ENCODE measurements around the gene ENOPH1.

DNA sequence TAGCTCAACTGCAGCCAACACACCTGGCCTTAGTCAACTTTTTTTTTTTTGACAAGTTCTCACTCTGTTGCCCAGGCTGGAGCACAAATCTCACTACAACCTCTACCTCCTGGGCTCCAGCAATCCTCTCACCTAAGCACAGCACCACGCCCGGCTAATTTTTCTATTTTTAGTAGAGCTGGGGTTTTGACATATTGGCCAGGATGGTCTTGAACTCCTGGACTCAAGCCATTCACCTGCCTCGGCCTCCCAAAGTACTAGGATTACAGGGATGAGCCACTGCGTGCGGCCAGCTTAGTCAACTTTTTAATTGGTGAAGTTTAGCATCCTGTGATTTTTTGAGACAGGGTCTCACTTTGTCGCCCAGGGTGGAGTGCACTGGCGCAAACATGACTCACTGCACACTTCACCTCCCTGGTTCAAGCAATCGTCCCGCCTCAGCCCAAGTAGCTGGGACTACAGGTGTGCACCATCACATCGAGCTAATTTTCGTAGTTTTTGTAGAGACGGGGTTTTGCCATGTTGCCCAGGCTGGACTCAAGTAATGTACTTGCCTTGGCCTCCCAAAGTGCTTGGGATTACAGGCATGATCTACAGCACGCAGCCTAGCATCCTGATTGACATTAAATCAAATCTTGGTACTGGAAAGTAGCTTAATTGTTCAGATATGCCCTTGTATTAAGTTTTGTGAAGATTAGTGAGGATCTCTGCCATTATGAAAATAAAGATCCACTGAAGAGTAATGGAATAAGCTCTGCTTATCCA lies 8.4 kb upstream of the ENOPH1 start:
- TF ChIP-seq POLR2A (IDR thresholded peaks at IDR 0.05) = no peak
- TF ChIP-seq CTCF (IDR thresholded peaks at IDR 0.05) = no peak
